ENCODE measurements around the gene EIF2A.
A peak's percentile ranks its signal among the peaks of the same experiment; 100 is the strongest.

The EIF2A gene

DNA sequence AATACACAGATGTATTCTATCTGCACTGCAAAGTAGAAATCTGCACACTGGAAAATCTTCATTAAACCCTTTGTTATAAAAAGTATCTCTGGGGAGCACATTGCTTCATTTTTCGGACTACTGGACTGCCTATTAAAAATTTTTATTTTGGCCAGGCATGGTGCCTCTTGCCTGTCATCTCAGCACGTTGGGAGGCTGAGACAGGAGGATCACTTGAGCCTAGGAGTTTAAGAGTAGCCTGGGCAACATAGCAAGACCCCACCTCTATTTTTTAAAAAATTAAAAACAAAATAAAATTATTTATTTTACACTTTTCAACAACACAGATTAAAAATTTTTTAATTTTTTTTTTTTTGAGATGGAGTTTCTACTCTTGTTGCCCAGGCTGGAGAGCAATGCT lies 6.3 kb upstream of the EIF2A start:
- Histone ChIP-seq H3K27ac (replicated peaks) (no peak overlapping the region), H3K27me3 (ENCODE audit: insufficient read depth, poor library complexity, severe bottlenecking) (no peaks in the 10 kb centered on the region), H3K4me3 (replicated peaks; ENCODE audit: insufficient read depth, low read length) (no peak overlapping the region)
- DNase-seq (ENCODE audit: low read depth in 1 of 2, low spot score in 1 of 2), result no peak
- no peak for TF ChIP-seq CTCF (IDR thresholded peaks at IDR 0.05; ENCODE audit: insufficient read depth, low read length)
- no peak for TF ChIP-seq GABPA (IDR thresholded peaks at IDR 0.05; ENCODE audit: low read depth)
- TF ChIP-seq POLR2AphosphoS5 (IDR thresholded peaks at IDR 0.05; ENCODE audit: low read depth), result no peak
- TF ChIP-seq SPI1 (IDR thresholded peaks at IDR 0.05; ENCODE audit: borderline replicate concordance, low read depth), result no peak
- TF ChIP-seq, protein P1, sequence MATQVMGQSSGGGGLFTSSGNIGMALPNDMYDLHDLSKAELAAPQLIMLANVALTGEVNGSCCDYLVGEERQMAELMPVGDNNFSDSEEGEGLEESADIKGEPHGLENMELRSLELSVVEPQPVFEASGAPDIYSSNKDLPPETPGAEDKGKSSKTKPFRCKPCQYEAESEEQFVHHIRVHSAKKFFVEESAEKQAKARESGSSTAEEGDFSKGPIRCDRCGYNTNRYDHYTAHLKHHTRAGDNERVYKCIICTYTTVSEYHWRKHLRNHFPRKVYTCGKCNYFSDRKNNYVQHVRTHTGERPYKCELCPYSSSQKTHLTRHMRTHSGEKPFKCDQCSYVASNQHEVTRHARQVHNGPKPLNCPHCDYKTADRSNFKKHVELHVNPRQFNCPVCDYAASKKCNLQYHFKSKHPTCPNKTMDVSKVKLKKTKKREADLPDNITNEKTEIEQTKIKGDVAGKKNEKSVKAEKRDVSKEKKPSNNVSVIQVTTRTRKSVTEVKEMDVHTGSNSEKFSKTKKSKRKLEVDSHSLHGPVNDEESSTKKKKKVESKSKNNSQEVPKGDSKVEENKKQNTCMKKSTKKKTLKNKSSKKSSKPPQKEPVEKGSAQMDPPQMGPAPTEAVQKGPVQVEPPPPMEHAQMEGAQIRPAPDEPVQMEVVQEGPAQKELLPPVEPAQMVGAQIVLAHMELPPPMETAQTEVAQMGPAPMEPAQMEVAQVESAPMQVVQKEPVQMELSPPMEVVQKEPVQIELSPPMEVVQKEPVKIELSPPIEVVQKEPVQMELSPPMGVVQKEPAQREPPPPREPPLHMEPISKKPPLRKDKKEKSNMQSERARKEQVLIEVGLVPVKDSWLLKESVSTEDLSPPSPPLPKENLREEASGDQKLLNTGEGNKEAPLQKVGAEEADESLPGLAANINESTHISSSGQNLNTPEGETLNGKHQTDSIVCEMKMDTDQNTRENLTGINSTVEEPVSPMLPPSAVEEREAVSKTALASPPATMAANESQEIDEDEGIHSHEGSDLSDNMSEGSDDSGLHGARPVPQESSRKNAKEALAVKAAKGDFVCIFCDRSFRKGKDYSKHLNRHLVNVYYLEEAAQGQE (IDR thresholded peaks at IDR 0.05; ENCODE audit: insufficient replicate concordance, low read depth), result no peak

GRCh38 chr3:150540991-150541390 lies 5.6 kb upstream of the EIF2A start:
- DNase-seq (ENCODE audit: low read depth in 1 of 2, low spot score in 1 of 2), result no peak
- TF ChIP-seq, protein P1 (IDR thresholded peaks at IDR 0.05; ENCODE audit: insufficient replicate concordance, low read depth), result no peak
- peak; percentile 50; the same call in 1 of the 2 replicates for TF ChIP-seq SPI1 (IDR thresholded peaks at IDR 0.05; ENCODE audit: borderline replicate concordance, low read depth)
- Histone ChIP-seq H3K27ac (replicated peaks) (no peak overlapping the region; the same call in 1 of the 2 replicates), H3K4me3 (replicated peaks; ENCODE audit: insufficient read depth, low read length) (no peak overlapping the region), H3K27me3 (ENCODE audit: insufficient read depth, poor library complexity, severe bottlenecking) (no peaks in the 10 kb centered on the region)

DNA sequence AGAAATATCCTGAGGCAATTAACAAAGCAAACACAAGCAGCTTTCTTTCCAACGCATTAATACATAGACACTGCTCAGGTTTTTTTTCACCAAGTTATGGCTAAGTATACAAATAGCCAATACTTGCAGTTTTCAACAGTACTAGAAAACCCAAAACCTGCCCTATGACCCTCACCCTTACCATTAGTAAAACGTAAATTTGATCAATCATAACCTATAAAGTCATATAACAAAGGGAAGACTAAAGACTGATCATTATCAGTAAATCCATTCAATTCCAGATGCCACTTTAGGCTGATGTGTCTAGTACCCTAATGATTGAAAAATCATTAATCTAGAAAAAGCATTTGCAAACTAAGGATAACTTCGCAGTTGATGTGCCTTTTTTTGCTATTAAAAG lies 3.5 kb upstream of the EIF2A start:
- DNase-seq (ENCODE audit: low read depth in 1 of 2, low spot score in 1 of 2), result no peak
- no peak overlapping the region for H3K4me3 ChIP-seq (replicated peaks; ENCODE audit: insufficient read depth, low read length)
- no peak overlapping the region for H3K27ac ChIP-seq (replicated peaks)
- TF ChIP-seq POLR2AphosphoS5 (IDR thresholded peaks at IDR 0.05; ENCODE audit: low read depth), result no peak
- TF ChIP-seq, protein P1 (IDR thresholded peaks at IDR 0.05; ENCODE audit: insufficient replicate concordance, low read depth), result no peak
- TF ChIP-seq SPI1 (IDR thresholded peaks at IDR 0.05; ENCODE audit: borderline replicate concordance, low read depth), result no peak
- TF ChIP-seq GABPA (IDR thresholded peaks at IDR 0.05; ENCODE audit: low read depth), result no peak
- no peak for TF ChIP-seq CTCF (IDR thresholded peaks at IDR 0.05; ENCODE audit: insufficient read depth, low read length)
- no peaks in the 10 kb centered on the region for H3K27me3 ChIP-seq (ENCODE audit: insufficient read depth, poor library complexity, severe bottlenecking)

DNA sequence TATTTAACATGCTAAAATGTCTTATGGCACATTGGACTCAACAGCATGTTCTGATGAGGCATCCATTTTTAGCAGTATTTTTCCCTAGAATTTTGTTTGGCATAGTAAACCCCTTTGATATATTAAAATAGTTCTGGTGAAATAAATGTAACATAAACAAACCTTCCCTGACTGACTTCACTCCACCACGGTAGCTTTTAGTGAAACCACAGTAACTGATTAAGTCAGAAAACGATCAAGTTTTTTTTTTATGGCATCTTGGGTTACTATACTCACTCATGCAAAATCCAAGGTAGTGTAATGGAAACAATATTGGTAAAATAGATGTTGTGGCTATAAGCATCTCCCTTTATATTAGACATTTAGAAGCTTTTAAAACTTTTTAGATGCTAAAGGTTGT lies 3.1 kb upstream of the EIF2A start:
- Histone ChIP-seq H3K4me3 (replicated peaks; ENCODE audit: insufficient read depth, low read length) (no peak overlapping the region), H3K27ac (replicated peaks) (no peak overlapping the region), H3K27me3 (ENCODE audit: insufficient read depth, poor library complexity, severe bottlenecking) (no peaks in the 10 kb centered on the region)
- no peak for DNase-seq (ENCODE audit: low read depth in 1 of 2, low spot score in 1 of 2)
- TF ChIP-seq GABPA (IDR thresholded peaks at IDR 0.05; ENCODE audit: low read depth), result no peak
- no peak for TF ChIP-seq CTCF (IDR thresholded peaks at IDR 0.05; ENCODE audit: insufficient read depth, low read length)
- TF ChIP-seq, protein P1 (IDR thresholded peaks at IDR 0.05; ENCODE audit: insufficient replicate concordance, low read depth), result no peak
- no peak for TF ChIP-seq POLR2AphosphoS5 (IDR thresholded peaks at IDR 0.05; ENCODE audit: low read depth)
- no peak for TF ChIP-seq SPI1 (IDR thresholded peaks at IDR 0.05; ENCODE audit: borderline replicate concordance, low read depth)
